Sigmoid colon (tissue), 7 donors: ENCODE data around the gene DUXA. TPM values are rescaled to one million over a fixed set of nuclear protein-coding genes. Genes with fewer than 3 reads are reported as not detected.

Experiments used
- DNase-seq: peaks from one replicate; pipeline ENCODE4 v3.0.0-alpha.2; 2019
- H3K27ac ChIP-seq, 4 donors: fragments of 200-600 bp; sonication (generic); one replicate each; pipeline ENCODE4 v1.5.1; 2016 to 2019; ENCODE audit warnings: mild to moderate bottlenecking in 1 of 4
- H3K27me3 ChIP-seq, 3 donors: fragments of 200-600 bp; sonication (generic); one replicate each; pipeline ENCODE4 v1.5.1; 2019; ENCODE audit warnings: mild to moderate bottlenecking in 1 of 3
- H3K36me3 ChIP-seq, 4 donors: fragments of 200-600 bp; sonication (generic); one replicate each; pipeline ENCODE4 v1.5.1; 2016 to 2019
- H3K4me1 ChIP-seq, 4 donors: fragments of 200-600 bp; sonication (generic); one replicate each; pipeline ENCODE4 v1.5.1; 2017 to 2019
- H3K4me3 ChIP-seq, 4 donors: fragments of 200-600 bp; sonication (generic); one replicate each; pipeline ENCODE4 v1.5.1; 2017 to 2019; ENCODE audit warnings: mild to moderate bottlenecking in 2 of 4, moderate library complexity in 1 of 4
- H3K9me3 ChIP-seq, 4 donors: fragments of 200-600 bp in 3 of 4; sonication (generic) in 3 of 4; one replicate each; pipeline versions ENCODE4 v1.5.1 to v1.6.1; 2013 to 2019
- CTCF ChIP-seq, 4 experiments: fragments of 450-650 bp in 3 of 4; fragments of 200-600 bp in 1 of 4; IDR thresholded peaks; one replicate each; pipeline ENCODE4 v1.5.1; 2016 to 2019; ENCODE audit warnings: antibody characterized with exemption in 4 of 4, mild to moderate bottlenecking in 3 of 4, moderate library complexity in 2 of 4
- EP300 ChIP-seq, 4 donors: sonication (generic); formaldehyde crosslinking; IDR thresholded peaks; one replicate each; pipeline ENCODE4 v1.6.1; 2017; ENCODE audit warnings: antibody characterized with exemption in 4 of 4
- POLR2A ChIP-seq, 2 donors: fragments of 450-650 bp; IDR thresholded peaks; one replicate each; pipeline ENCODE4 v1.6.1; 2016; ENCODE audit warnings: antibody characterized with exemption in 2 of 2, mild to moderate bottlenecking in 2 of 2, moderate library complexity in 2 of 2
- POLR2AphosphoS5 ChIP-seq, 4 donors: sonication (generic); formaldehyde crosslinking; IDR thresholded peaks; one replicate each; pipeline ENCODE4 v1.6.1; 2017; ENCODE audit warnings: antibody characterized with exemption in 4 of 4
- WGBS, 2 donors: extraction: QIAGEN DNeasy Blood & Tissue Kit; methylation state at CpG; one replicate each; pipeline ENCODE4 v1.1.7; 2013; 5-methylcytosine and 5-hydroxymethylcytosine counted together
- intact Hi-C: fragments of 100-400 bp; cut with DNase I; formaldehyde crosslinking; loops from one replicate; pipeline ENCODE4 v1.15.1; 2023
- polyA plus RNA-seq, 3 donors: library from polyadenylated mRNA; stranded (reverse); fragments of 200-250 nt; gene quantifications; one replicate each; pipeline ENCODE4 v1.2.3, GENCODE V29; 2013
- small RNA-seq, 3 donors: library from RNA; depleted of rRNA; stranded (forward); fragments of <200 nt; gene quantifications; one replicate each; pipeline ENCODE3, GENCODE V24; 2016
- total RNA-seq, 4 donors: library from RNA; depleted of rRNA; stranded (reverse); fragments of >200 nt; gene quantifications; one replicate each; pipeline ENCODE4 v1.1.0, GENCODE V29; 2016
- donor health status: healthy with polysubstance abuse.
- donor health status: Bipolar disorder and iron deficiency.
- donor health status: healthy.

DUXA gene
- total and polyA plus RNA-seq, 7 donors = not detected

- peaks cover 0 to 13% (median 8%) of the 10 kb centered on the region in 4 donors for H3K4me1 ChIP-seq
- no peaks in the 10 kb centered on the region for H3K36me3 ChIP-seq
- H3K27me3 ChIP-seq = peaks cover 12 to 49% (median 20%) of the 10 kb centered on the region in 3 donors
- intact Hi-C loops = loop anchor here (10.0 kb wide), 2 partner anchors 138 to 1048 kb away; partner anchors contain the start of genes ZNF329 and ZNF805
- H3K9me3 ChIP-seq = peaks cover 0 to 19% (median 15%) of the 10 kb centered on the region in 4 donors
- DNase-seq = peak; percentile 37
- H3K27ac ChIP-seq = no peak overlapping the region
- H3K4me3 ChIP-seq = no peak overlapping the region
- WGBS, 2 donors = 13 to 52% methylated on average over 42 of the region's 42 CpGs
- no peak for TF ChIP-seq POLR2AphosphoS5 (IDR thresholded peaks at IDR 0.05)
- TF ChIP-seq POLR2A (IDR thresholded peaks at IDR 0.05) = no peak
- TF ChIP-seq CTCF (IDR thresholded peaks at IDR 0.05) = no peak
- no peak for TF ChIP-seq EP300 (IDR thresholded peaks at IDR 0.05)
These were observed 60.5 kb downstream of the DUXA start for GRCh38 chr19:57106722-57107235.

GRCh38 chr19:57105976-57106721, 61.1 kb downstream of the DUXA start:
- H3K27me3 ChIP-seq = peaks cover 12 to 49% (median 20%) of the 10 kb centered on the region in 3 donors
- H3K36me3 ChIP-seq = no peaks in the 10 kb centered on the region
- 12 to 50% methylated on average over 57 of the region's 57 CpGs for WGBS, 2 donors
- H3K4me1 ChIP-seq = peaks cover 0 to 13% (median 8%) of the 10 kb centered on the region in 4 donors
- H3K27ac ChIP-seq = no peak overlapping the region
- TF ChIP-seq POLR2AphosphoS5 (IDR thresholded peaks at IDR 0.05) (no peak), EP300 (IDR thresholded peaks at IDR 0.05) (no peak), POLR2A (IDR thresholded peaks at IDR 0.05) (no peak), CTCF (IDR thresholded peaks at IDR 0.05) (no peak)
- peak; percentile 43 for DNase-seq
- intact Hi-C loops = loop anchor here (10.0 kb wide), 2 partner anchors 139 to 1049 kb away; partner anchors contain the start of genes ZNF329 and ZNF805
- H3K4me3 ChIP-seq = no peak overlapping the region
- H3K9me3 ChIP-seq = peaks cover 0 to 14% (median 10%) of the 10 kb centered on the region in 4 donors

Small RNA genes within 50 kb of the gene (small RNA-seq; reads per million reads assigned to genes)
- gene AC025588.3 = 0 reads per million in 3 donors

Other genes starting within 250 kb of the DUXA start
- not detected for gene USP29, start 47.5 kb downstream of the DUXA start, total RNA-seq
- not detected for gene USP29, start 47.5 kb downstream of the DUXA start, polyA plus RNA-seq
- not detected for gene ZIM3, start 22.3 kb downstream of the DUXA start, total RNA-seq
- not detected for gene ZIM3, start 22.3 kb downstream of the DUXA start, polyA plus RNA-seq
- gene ZNF264, start 24.0 kb upstream of the DUXA start, total RNA-seq = 10 to 100 TPM; 18.5 to 39.6 (median 28.0) TPM
- 1 to 10 TPM; 1.2 to 5.0 (median 2.8) TPM for gene ZNF264, start 24.0 kb upstream of the DUXA start, polyA plus RNA-seq
- gene AURKC, start 63.5 kb upstream of the DUXA start, total RNA-seq = 1 to 10 TPM in 1 of 4 donors, under 1 TPM in 1, not detected in 2; 0.71 to 1.3 TPM
- gene AURKC, start 63.5 kb upstream of the DUXA start, polyA plus RNA-seq = 1 to 10 TPM in 1 of 3 donors, under 1 TPM in 1, not detected in 1; 0.63 to 1.4 TPM
- 10 to 100 TPM; 11.8 to 21.6 (median 17.5) TPM for gene ZNF805, start 73.1 kb upstream of the DUXA start, total RNA-seq
- 1 to 10 TPM in 2 of 3 donors, under 1 TPM in 1; under 0.01 to 2.0 (median 1.2) TPM for gene ZNF805, start 73.1 kb upstream of the DUXA start, polyA plus RNA-seq
- 10 to 100 TPM; 48.2 to 95.2 (median 55.1) TPM for gene ZNF460, start 113.0 kb upstream of the DUXA start, total RNA-seq
- gene ZNF460, start 113.0 kb upstream of the DUXA start, polyA plus RNA-seq = 1 to 10 TPM in 1 of 3 donors, under 1 TPM in 1, not detected in 1; 0.69 to 5.1 TPM
- gene ZNF543, start 153.0 kb upstream of the DUXA start, total RNA-seq = 1 to 10 TPM; 5.4 to 8.1 (median 7.5) TPM
- 1 to 10 TPM in 1 of 3 donors, under 1 TPM in 2; 0.46 to 1.6 (median 0.60) TPM for gene ZNF543, start 153.0 kb upstream of the DUXA start, polyA plus RNA-seq
- gene ZNF304, start 183.8 kb upstream of the DUXA start, total RNA-seq = 1 to 10 TPM; 7.1 to 9.6 (median 9.1) TPM
- gene ZNF304, start 183.8 kb upstream of the DUXA start, polyA plus RNA-seq = 1 to 10 TPM in 2 of 3 donors, under 1 TPM in 1; 0.92 to 3.1 (median 1.2) TPM
- 10 to 100 TPM; 21.3 to 28.1 (median 27.1) TPM for gene TRAPPC2B, start 196.1 kb upstream of the DUXA start, total RNA-seq
- 10 to 100 TPM in 2 of 3 donors, 1 to 10 TPM in 1; 9.2 to 18.0 (median 11.4) TPM for gene TRAPPC2B, start 196.1 kb upstream of the DUXA start, polyA plus RNA-seq
- gene ZNF547, start 196.1 kb upstream of the DUXA start, total RNA-seq = 1 to 10 TPM in 3 of 4 donors, under 1 TPM in 1; 0.83 to 3.6 (median 2.8) TPM
- gene ZNF547, start 196.1 kb upstream of the DUXA start, polyA plus RNA-seq = 1 to 10 TPM in 1 of 3 donors, not detected in 2; 1.2 TPM
- gene ZNF548, start 222.4 kb upstream of the DUXA start, total RNA-seq = 10 to 100 TPM; 21.9 to 29.1 (median 22.8) TPM
- 10 to 100 TPM in 1 of 3 donors, 1 to 10 TPM in 2; 1.2 to 10.7 (median 1.8) TPM for gene ZNF548, start 222.4 kb upstream of the DUXA start, polyA plus RNA-seq
- gene ZNF17, start 243.7 kb upstream of the DUXA start, total RNA-seq = 10 to 100 TPM; 10.2 to 14.0 (median 10.8) TPM
- gene ZNF17, start 243.7 kb upstream of the DUXA start, polyA plus RNA-seq = 1 to 10 TPM in 2 of 3 donors, under 1 TPM in 1; 0.69 to 3.9 (median 1.2) TPM